ENCODE measurements around the gene PNN. TPM values are rescaled to one million over a fixed set of nuclear protein-coding genes. Genes with fewer than 3 reads are reported as not detected.
"Not testable (repeated sequence)": the region's sequence is repeated elsewhere in the genome, so short reads cannot be mapped to it uniquely, and the experiment has no call there.

The PNN gene
- total RNA-seq, 1 experiment from 2014 or later, result 100 TPM

- ChIA-PET CTCF (no interaction called here), POLR2A (no interaction called here)
- no peak for TF ChIP-seq CTCF (IDR thresholded peaks at IDR 0.05; ENCODE audit: insufficient read depth in 1 of 2, low read depth in 1 of 2, low read length in 1 of 2, severe bottlenecking in 1 of 2, unreplicated experiment in 1 of 2)
- no peaks in the 10 kb centered on the region for H3K36me3 ChIP-seq (ENCODE audit: control insufficient read depth, insufficient read depth, low read length)
- Mint-ChIP-seq H3K9me3 (ENCODE audit: unreplicated experiment) (peaks cover 10% of the 10 kb centered on the region), H3K4me3 (ENCODE audit: unreplicated experiment) (no peak overlapping the region), H3K4me1 (ENCODE audit: low read depth, unreplicated experiment) (no peaks in the 10 kb centered on the region), H3K27me3 (ENCODE audit: insufficient read depth, unreplicated experiment) (no peaks in the 10 kb centered on the region), H3K27ac (ENCODE audit: unreplicated experiment) (no peak overlapping the region), H3K36me3 (ENCODE audit: insufficient read depth, unreplicated experiment) (peaks cover 38% of the 10 kb centered on the region)
- intact Hi-C loops (cut with micrococcal nuclease; ENCODE audit: unreplicated experiment), result no loop called here
- H3K4me1 ChIP-seq, result no peaks in the 10 kb centered on the region
- H3K27me3 ChIP-seq (replicated peaks; ENCODE audit: control insufficient read depth, insufficient read depth, low read length), result no peaks in the 10 kb centered on the region
- BruUV-seq (replicated peaks), result no TSS peak
- peaks cover 8% of the 10 kb centered on the region for H3K9me3 ChIP-seq
- no peak overlapping the region for H3K4me3 ChIP-seq (ENCODE audit: low read depth, low read length)
- no peak for DNase-seq
Observed at GRCh38 chr14:39140170-39140569, 34.9 kb upstream of the PNN start.

- peaks cover 38% of the 10 kb centered on the region for H3K36me3 Mint-ChIP-seq (ENCODE audit: insufficient read depth, unreplicated experiment)
Observed at GRCh38 chr14:39141623-39142022, 33.4 kb upstream of the PNN start.

GRCh38 chr14:39143226-39143625, 31.8 kb upstream of the PNN start:
- H3K4me1 ChIP-seq; H3K4me3 ChIP-seq (ENCODE audit: low read depth, low read length); BruUV-seq (replicated peaks); POLR2A ChIA-PET; H3K27me3 ChIP-seq (replicated peaks; ENCODE audit: control insufficient read depth, insufficient read depth, low read length); H3K27me3 Mint-ChIP-seq (ENCODE audit: insufficient read depth, unreplicated experiment); H3K9me3 ChIP-seq; DNase-seq; H3K36me3 ChIP-seq (ENCODE audit: control insufficient read depth, insufficient read depth, low read length); CTCF ChIA-PET; intact Hi-C loops (cut with micrococcal nuclease; ENCODE audit: unreplicated experiment); H3K4me3 Mint-ChIP-seq (ENCODE audit: unreplicated experiment); H3K4me1 Mint-ChIP-seq (ENCODE audit: low read depth, unreplicated experiment); H3K27ac Mint-ChIP-seq (ENCODE audit: unreplicated experiment): not testable (repeated sequence)
- peaks cover 10% of the 10 kb centered on the region for H3K9me3 Mint-ChIP-seq (ENCODE audit: unreplicated experiment)
- peaks cover 26% of the 10 kb centered on the region for H3K36me3 Mint-ChIP-seq (ENCODE audit: insufficient read depth, unreplicated experiment)

More at GRCh38 chr14:39141623-39142022, 33.4 kb upstream of the PNN start:
- H3K4me3 Mint-ChIP-seq (ENCODE audit: unreplicated experiment); POLR2A ChIA-PET; H3K4me1 ChIP-seq; H3K4me3 ChIP-seq (ENCODE audit: low read depth, low read length); H3K4me1 Mint-ChIP-seq (ENCODE audit: low read depth, unreplicated experiment); H3K9me3 ChIP-seq; H3K27me3 ChIP-seq (replicated peaks; ENCODE audit: control insufficient read depth, insufficient read depth, low read length); H3K36me3 ChIP-seq (ENCODE audit: control insufficient read depth, insufficient read depth, low read length); BruUV-seq (replicated peaks); DNase-seq; H3K27ac Mint-ChIP-seq (ENCODE audit: unreplicated experiment); intact Hi-C loops (cut with micrococcal nuclease; ENCODE audit: unreplicated experiment); H3K27me3 Mint-ChIP-seq (ENCODE audit: insufficient read depth, unreplicated experiment); CTCF ChIA-PET: not testable (repeated sequence)
- peaks cover 10% of the 10 kb centered on the region for H3K9me3 Mint-ChIP-seq (ENCODE audit: unreplicated experiment)

GRCh38 chr14:39145266-39145966, 29.6 kb upstream of the PNN start:
- CTCF ChIA-PET, result no interaction called here
- Histone ChIP-seq H3K4me3 (ENCODE audit: low read depth, low read length) (no peak overlapping the region), H3K36me3 (ENCODE audit: control insufficient read depth, insufficient read depth, low read length) (no peaks in the 10 kb centered on the region), H3K4me1 (no peaks in the 10 kb centered on the region), H3K9me3 (peaks cover 8% of the 10 kb centered on the region), H3K27me3 (replicated peaks; ENCODE audit: control insufficient read depth, insufficient read depth, low read length) (no peaks in the 10 kb centered on the region)
- Mint-ChIP-seq H3K4me1 (ENCODE audit: low read depth, unreplicated experiment) (no peaks in the 10 kb centered on the region), H3K36me3 (ENCODE audit: insufficient read depth, unreplicated experiment) (peaks cover 25% of the 10 kb centered on the region), H3K4me3 (ENCODE audit: unreplicated experiment) (no peak overlapping the region), H3K9me3 (ENCODE audit: unreplicated experiment) (peaks cover 10% of the 10 kb centered on the region), H3K27ac (ENCODE audit: unreplicated experiment) (no peak overlapping the region), H3K27me3 (ENCODE audit: insufficient read depth, unreplicated experiment) (no peaks in the 10 kb centered on the region)
- TF ChIP-seq CTCF (IDR thresholded peaks at IDR 0.05; ENCODE audit: insufficient read depth in 1 of 2, low read depth in 1 of 2, low read length in 1 of 2, severe bottlenecking in 1 of 2, unreplicated experiment in 1 of 2), result no peak
- intact Hi-C loops (cut with micrococcal nuclease; ENCODE audit: unreplicated experiment), result no loop called here
- POLR2A ChIA-PET, result interaction anchor here (0.9 to 1.2 kb wide), 2 partner anchors 25 to 42 kb away, joined by 3 read pairs; partner anchors contain the start of genes SEC23A and TRAPPC6B
- DNase-seq, result no peak
- BruUV-seq (replicated peaks), result no TSS peak

Measured in Caco-2 (cell line).